WTC11 (cell line): ENCODE results near the gene DEXI. TPM values are rescaled to one million over a fixed set of nuclear protein-coding genes. Genes with fewer than 3 reads are reported as not detected.

Source experiments
- ATAC-seq: fragments of 200-7000 bp; cut with Tn5 transposase; 2 replicates; pipeline ENCODE4 v1.10.0; 2021; ENCODE audit warnings: mild to moderate bottlenecking, moderate library complexity
- CTCF ChIA-PET: fragments of 300-600 bp; sonication (Branson Sonifier 250); formaldehyde crosslinking; loops from one replicate; lab custom pipeline; 2021; ENCODE audit warnings: antibody characterized with exemption; lab: Charles Lee
- POLR2A ChIA-PET: fragments of 350-600 bp; sonication (Branson Sonifier 250); formaldehyde crosslinking; loops from one replicate; lab custom pipeline; 2021; ENCODE audit warnings: antibody characterized with exemption; lab: Charles Lee
- DNase-seq: peaks from one replicate; pipeline ENCODE4 v3.0.0; 2021; ENCODE audit warnings: low spot score
- H3K27ac Mint-ChIP-seq: 2 replicates; pipeline ENCODE4 v1.8.0; 2021; ENCODE audit warnings: mixed read lengths
- H3K27me3 Mint-ChIP-seq: 2 replicates; pipeline ENCODE4 v1.8.0; 2021; ENCODE audit warnings: low read depth, mild to moderate bottlenecking, moderate library complexity, mixed read lengths
- H3K36me3 Mint-ChIP-seq: 2 replicates; pipeline ENCODE4 v1.8.0; 2021; ENCODE audit warnings: mixed read lengths
- H3K4me1 Mint-ChIP-seq: 2 replicates; pipeline ENCODE4 v1.8.0; 2022; ENCODE audit warnings: mixed read lengths
- H3K4me3 Mint-ChIP-seq: 2 replicates; pipeline ENCODE4 v1.8.0; 2021; ENCODE audit warnings: mild to moderate bottlenecking, moderate library complexity, mixed read lengths
- H3K9me3 Mint-ChIP-seq: 2 replicates; pipeline ENCODE4 v1.8.0; 2021; ENCODE audit warnings: mixed read lengths
- CREB1 ChIP-seq: sonication (generic); formaldehyde crosslinking; IDR thresholded peaks from 2 replicates; pipeline ENCODE4 v1.8.0; 2023; ENCODE audit warnings: mild to moderate bottlenecking, missing genetic modification reagents
- CREM ChIP-seq: sonication (generic); formaldehyde crosslinking; IDR thresholded peaks from 2 replicates; pipeline ENCODE4 v1.8.1; 2022; ENCODE audit warnings: mild to moderate bottlenecking, missing genetic modification reagents, moderate library complexity
- FOXJ3 ChIP-seq: sonication (generic); formaldehyde crosslinking; IDR thresholded peaks from 2 replicates; pipeline ENCODE4 v1.9.0; 2021; ENCODE audit warnings: missing genetic modification reagents, mild to moderate bottlenecking, borderline replicate concordance
- KAT7 ChIP-seq: sonication (generic); formaldehyde crosslinking; IDR thresholded peaks from 2 replicates; pipeline ENCODE4 v1.8.1; 2023; ENCODE audit warnings: missing genetic modification reagents, mild to moderate bottlenecking, borderline replicate concordance
- NFATC4 ChIP-seq: fragments of 250-450 bp; sonication (Bioruptor Pico); IDR thresholded peaks from 2 replicates; pipeline ENCODE4 v1.9.0; 2021; ENCODE audit warnings: mild to moderate bottlenecking
- NR2C2 ChIP-seq: sonication (generic); formaldehyde crosslinking; IDR thresholded peaks from 2 replicates; pipeline ENCODE4 v1.8.0; 2022; ENCODE audit warnings: mild to moderate bottlenecking, missing genetic modification reagents
- SMAD4 ChIP-seq: sonication (generic); formaldehyde crosslinking; IDR thresholded peaks from 2 replicates; pipeline ENCODE4 v1.8.0; 2022; ENCODE audit warnings: mild to moderate bottlenecking, missing genetic modification reagents
- TEAD1 ChIP-seq: sonication (generic); formaldehyde crosslinking; IDR thresholded peaks from 2 replicates; pipeline ENCODE4 v1.8.0; 2022; ENCODE audit warnings: mild to moderate bottlenecking, missing genetic modification reagents
- ZNF219 ChIP-seq: sonication (generic); formaldehyde crosslinking; IDR thresholded peaks from 2 replicates; pipeline ENCODE4 v1.8.0; 2023; ENCODE audit warnings: missing genetic modification reagents, mild to moderate bottlenecking, borderline replicate concordance
- ZNF423 ChIP-seq: fragments of 250-450 bp; sonication (Bioruptor Pico); IDR thresholded peaks from 2 replicates; pipeline ENCODE4 v2.1.2; 2022; ENCODE audit warnings: mild to moderate bottlenecking, moderate library complexity
- total RNA-seq: library from RNA; stranded (reverse); gene quantifications from 3 replicates; pipeline ENCODE4 v1.2.3, GENCODE V29; 2021
- TF ChIP-seq, protein P1 (sequence below): fragments of 200-600 bp; IDR thresholded peaks from 2 replicates; pipeline ENCODE4 v1.8.0; 2022; ENCODE audit warnings: antibody characterized with exemption
- TF ChIP-seq, protein P2 (sequence below): fragments of 250-450 bp; sonication (Bioruptor Pico); IDR thresholded peaks from 2 replicates; pipeline ENCODE4 v1.9.0; 2021; ENCODE audit warnings: moderate library complexity, mild to moderate bottlenecking, inconsistent platforms, borderline replicate concordance
- TF ChIP-seq, protein P3 (sequence below): fragments of 250-450 bp; sonication (Bioruptor Pico); IDR thresholded peaks from 2 replicates; pipeline ENCODE4 v1.8.0; 2021; ENCODE audit warnings: mild to moderate bottlenecking
- TF ChIP-seq, protein P4 (sequence below): sonication (generic); formaldehyde crosslinking; IDR thresholded peaks from 2 replicates; pipeline ENCODE4 v1.8.1; 2023; ENCODE audit warnings: mild to moderate bottlenecking, missing genetic modification reagents, borderline replicate concordance
- TF ChIP-seq, protein P5 (sequence below): sonication (generic); formaldehyde crosslinking; conservative IDR thresholded peaks from 2 replicates; pipeline ENCODE4 v1.8.1; 2022; ENCODE audit warnings: mild to moderate bottlenecking, missing genetic modification reagents
- TF ChIP-seq, protein P6 (sequence below): sonication (generic); formaldehyde crosslinking; IDR thresholded peaks from 2 replicates; pipeline ENCODE4 v1.8.0; 2022; ENCODE audit warnings: mild to moderate bottlenecking, missing genetic modification reagents

The DEXI gene
- total RNA-seq, 1 experiment from 2014 or later: 33.7 TPM

DNA sequence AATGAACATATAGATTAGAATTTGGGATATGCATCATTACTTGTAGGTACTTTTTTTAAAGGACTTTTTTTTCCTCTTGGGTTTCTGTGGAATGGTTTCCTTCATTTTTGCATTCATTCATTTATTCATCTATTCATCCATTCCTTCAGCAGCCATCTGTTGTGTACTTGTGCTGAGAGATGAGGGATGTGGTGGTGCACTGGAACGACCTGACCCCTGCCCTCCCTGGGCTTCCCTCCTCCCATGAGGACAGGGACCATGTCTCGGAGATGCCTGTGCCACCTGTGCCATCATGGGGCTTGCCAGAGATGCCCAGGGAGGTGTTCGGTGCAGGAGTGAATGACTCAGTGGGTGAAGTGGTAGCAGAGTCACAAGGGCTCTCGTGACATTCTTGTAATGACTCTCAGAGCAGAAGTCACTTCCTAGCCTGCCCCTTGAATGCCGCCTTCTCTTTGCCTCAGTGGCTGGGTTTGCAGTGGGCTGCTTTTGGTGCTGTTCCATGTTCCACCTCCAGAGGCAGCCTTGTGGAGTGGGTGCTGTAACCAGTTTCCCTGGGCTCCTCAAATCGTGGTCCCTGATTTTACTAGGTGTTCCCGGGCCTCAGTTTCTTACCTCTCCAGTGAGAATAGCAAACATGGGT is 46.0 kb upstream of the DEXI start:
- Mint-ChIP-seq H3K27me3 (no peaks in the 10 kb centered on the region), H3K4me3 (no peak overlapping the region), H3K4me1 (peaks cover 5% of the 10 kb centered on the region; the same call in 1 of the 2 replicates)
- POLR2A ChIA-PET: no interaction called here
- DNase-seq: peak; percentile 54
- TF ChIP-seq, protein P1, sequence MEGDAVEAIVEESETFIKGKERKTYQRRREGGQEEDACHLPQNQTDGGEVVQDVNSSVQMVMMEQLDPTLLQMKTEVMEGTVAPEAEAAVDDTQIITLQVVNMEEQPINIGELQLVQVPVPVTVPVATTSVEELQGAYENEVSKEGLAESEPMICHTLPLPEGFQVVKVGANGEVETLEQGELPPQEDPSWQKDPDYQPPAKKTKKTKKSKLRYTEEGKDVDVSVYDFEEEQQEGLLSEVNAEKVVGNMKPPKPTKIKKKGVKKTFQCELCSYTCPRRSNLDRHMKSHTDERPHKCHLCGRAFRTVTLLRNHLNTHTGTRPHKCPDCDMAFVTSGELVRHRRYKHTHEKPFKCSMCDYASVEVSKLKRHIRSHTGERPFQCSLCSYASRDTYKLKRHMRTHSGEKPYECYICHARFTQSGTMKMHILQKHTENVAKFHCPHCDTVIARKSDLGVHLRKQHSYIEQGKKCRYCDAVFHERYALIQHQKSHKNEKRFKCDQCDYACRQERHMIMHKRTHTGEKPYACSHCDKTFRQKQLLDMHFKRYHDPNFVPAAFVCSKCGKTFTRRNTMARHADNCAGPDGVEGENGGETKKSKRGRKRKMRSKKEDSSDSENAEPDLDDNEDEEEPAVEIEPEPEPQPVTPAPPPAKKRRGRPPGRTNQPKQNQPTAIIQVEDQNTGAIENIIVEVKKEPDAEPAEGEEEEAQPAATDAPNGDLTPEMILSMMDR: peak; percentile 36
- TF ChIP-seq SMAD4 (CRISPR knock-in tag): no peak
- TF ChIP-seq, all 79 proteins: peak for 1
- Mint-ChIP-seq H3K9me3 (peaks cover 4% of the 10 kb centered on the region; the same call in 1 of the 2 replicates), H3K27ac (no peak overlapping the region), H3K36me3 (peaks cover 8% of the 10 kb centered on the region)
- peak; percentile 88 for ATAC-seq
- CTCF ChIA-PET: interaction anchor here (1.3 kb wide), 1 partner anchor 21 kb away, joined by 3 read pairs; no protein-coding TSS in a partner anchor

DNA sequence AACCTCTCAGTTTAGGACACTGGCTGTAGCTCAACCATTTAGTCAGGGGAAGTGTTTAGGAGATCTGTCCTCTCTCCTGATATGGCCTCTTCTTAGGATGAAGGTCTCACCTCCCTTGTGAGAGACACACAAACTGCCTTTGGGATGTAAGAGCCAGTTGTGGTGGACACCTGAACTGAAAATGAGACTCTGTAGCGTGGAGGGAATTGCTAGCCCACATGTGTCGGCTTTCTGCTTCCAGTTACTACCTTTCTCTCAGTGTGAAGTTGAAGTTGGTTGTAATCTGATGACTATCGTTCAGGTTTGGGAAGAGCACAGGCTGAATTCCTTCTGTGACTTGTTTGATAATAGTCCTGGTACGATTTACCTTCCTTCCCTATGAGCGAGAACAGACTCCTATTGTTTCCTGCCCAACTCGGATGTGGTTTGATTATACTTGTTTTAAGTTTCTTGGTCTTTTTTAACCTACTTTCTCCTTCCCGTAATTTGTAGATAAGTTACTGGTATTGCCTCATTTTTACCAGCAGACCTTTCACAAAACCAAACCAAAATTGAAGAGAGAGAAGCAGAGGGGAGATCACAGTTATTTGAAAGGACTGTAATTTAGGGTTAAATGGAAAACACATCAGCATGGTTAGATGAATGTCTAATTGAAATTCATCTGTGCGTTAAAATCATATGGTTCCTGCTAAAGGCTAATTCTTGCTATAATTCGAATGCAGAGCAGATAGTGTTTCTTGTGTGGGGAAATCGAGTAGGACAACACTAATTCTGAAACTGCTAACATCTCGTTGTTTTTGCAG is 45.3 kb upstream of the DEXI start:
- ChIA-PET POLR2A (no interaction called here), CTCF (interaction anchor here (1.0 kb wide), 1 partner anchor 384 kb away, joined by 3 read pairs; no protein-coding TSS in a partner anchor)
- Mint-ChIP-seq H3K36me3 (peaks cover 8% of the 10 kb centered on the region), H3K4me1 (peaks cover under 1% of the 10 kb centered on the region; the same call in 1 of the 2 replicates), H3K4me3 (no peak overlapping the region), H3K27ac (no peak overlapping the region), H3K27me3 (no peaks in the 10 kb centered on the region), H3K9me3 (peaks cover 4% of the 10 kb centered on the region; the same call in 1 of the 2 replicates)
- ATAC-seq: no peak
- TF ChIP-seq, protein P2, sequence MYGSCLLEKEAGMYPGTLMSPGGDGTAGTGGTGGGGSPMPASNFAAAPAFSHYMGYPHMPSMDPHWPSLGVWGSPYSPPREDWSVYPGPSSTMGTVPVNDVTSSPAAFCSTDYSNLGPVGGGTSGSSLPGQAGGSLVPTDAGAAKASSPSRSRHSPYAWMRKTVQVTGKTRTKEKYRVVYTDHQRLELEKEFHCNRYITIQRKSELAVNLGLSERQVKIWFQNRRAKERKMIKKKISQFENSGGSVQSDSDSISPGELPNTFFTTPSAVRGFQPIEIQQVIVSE (CRISPR knock-in tag): no peak
- TF ChIP-seq, protein P3, sequence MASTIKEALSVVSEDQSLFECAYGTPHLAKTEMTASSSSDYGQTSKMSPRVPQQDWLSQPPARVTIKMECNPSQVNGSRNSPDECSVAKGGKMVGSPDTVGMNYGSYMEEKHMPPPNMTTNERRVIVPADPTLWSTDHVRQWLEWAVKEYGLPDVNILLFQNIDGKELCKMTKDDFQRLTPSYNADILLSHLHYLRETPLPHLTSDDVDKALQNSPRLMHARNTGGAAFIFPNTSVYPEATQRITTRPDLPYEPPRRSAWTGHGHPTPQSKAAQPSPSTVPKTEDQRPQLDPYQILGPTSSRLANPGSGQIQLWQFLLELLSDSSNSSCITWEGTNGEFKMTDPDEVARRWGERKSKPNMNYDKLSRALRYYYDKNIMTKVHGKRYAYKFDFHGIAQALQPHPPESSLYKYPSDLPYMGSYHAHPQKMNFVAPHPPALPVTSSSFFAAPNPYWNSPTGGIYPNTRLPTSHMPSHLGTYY (CRISPR knock-in tag): no peak
- TF ChIP-seq, protein P4, sequence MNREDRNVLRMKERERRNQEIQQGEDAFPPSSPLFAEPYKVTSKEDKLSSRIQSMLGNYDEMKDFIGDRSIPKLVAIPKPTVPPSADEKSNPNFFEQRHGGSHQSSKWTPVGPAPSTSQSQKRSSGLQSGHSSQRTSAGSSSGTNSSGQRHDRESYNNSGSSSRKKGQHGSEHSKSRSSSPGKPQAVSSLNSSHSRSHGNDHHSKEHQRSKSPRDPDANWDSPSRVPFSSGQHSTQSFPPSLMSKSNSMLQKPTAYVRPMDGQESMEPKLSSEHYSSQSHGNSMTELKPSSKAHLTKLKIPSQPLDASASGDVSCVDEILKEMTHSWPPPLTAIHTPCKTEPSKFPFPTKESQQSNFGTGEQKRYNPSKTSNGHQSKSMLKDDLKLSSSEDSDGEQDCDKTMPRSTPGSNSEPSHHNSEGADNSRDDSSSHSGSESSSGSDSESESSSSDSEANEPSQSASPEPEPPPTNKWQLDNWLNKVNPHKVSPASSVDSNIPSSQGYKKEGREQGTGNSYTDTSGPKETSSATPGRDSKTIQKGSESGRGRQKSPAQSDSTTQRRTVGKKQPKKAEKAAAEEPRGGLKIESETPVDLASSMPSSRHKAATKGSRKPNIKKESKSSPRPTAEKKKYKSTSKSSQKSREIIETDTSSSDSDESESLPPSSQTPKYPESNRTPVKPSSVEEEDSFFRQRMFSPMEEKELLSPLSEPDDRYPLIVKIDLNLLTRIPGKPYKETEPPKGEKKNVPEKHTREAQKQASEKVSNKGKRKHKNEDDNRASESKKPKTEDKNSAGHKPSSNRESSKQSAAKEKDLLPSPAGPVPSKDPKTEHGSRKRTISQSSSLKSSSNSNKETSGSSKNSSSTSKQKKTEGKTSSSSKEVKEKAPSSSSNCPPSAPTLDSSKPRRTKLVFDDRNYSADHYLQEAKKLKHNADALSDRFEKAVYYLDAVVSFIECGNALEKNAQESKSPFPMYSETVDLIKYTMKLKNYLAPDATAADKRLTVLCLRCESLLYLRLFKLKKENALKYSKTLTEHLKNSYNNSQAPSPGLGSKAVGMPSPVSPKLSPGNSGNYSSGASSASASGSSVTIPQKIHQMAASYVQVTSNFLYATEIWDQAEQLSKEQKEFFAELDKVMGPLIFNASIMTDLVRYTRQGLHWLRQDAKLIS (CRISPR knock-in tag): no peak
- TF ChIP-seq CREM (CRISPR knock-in tag) (no peak), TEAD1 (CRISPR knock-in tag) (no peak), NFATC4 (CRISPR knock-in tag) (no peak), NR2C2 (no peak), KAT7 (CRISPR knock-in tag) (no peak)
- TF ChIP-seq, protein P5, sequence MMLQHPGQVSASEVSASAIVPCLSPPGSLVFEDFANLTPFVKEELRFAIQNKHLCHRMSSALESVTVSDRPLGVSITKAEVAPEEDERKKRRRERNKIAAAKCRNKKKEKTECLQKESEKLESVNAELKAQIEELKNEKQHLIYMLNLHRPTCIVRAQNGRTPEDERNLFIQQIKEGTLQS (CRISPR knock-in tag): no peak
- no peak for DNase-seq

DNA sequence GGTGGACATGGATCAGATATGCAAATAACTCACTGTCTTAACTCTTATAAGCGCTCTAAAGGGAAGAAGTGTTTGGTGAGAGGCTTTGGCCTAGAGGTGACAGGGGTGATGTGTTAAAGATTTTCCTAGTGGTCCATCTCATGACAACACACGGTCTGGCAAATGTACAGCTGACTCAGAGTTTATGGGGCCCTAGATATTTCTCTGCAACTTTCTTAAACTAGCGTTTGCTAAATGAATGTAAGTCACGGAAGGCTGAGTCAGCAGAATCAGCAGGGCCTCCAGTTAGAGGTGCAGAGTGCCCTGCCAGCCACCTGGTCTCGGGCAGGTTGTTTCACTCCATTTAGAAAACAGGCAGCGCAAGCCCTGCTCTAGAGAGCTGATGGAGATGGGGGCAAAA is 42.2 kb upstream of the DEXI start:
- ATAC-seq: no peak
- no peak overlapping the region for H3K27ac Mint-ChIP-seq
- POLR2A ChIA-PET: no interaction called here
- no peaks in the 10 kb centered on the region for H3K27me3 Mint-ChIP-seq
- no peaks in the 10 kb centered on the region for H3K9me3 Mint-ChIP-seq
- H3K36me3 Mint-ChIP-seq: no peaks in the 10 kb centered on the region; the same call in 1 of the 2 replicates
- CTCF ChIA-PET: interaction anchor here (1.3 to 2.3 kb wide), 3 partner anchors 21 to 421 kb away, joined by 5 to 10 read pairs (median 6); no protein-coding TSS in a partner anchor
- DNase-seq: no peak
- H3K4me3 Mint-ChIP-seq: no peak overlapping the region
- H3K4me1 Mint-ChIP-seq: 0 out of 2 replicates have a peak, but pooled peaks cover 10% of the 10 kb centered on the region
- TF ChIP-seq CREB1 (no peak), FOXJ3 (CRISPR knock-in tag) (no peak), ZNF219 (CRISPR knock-in tag) (no peak), NR2C2 (no peak), ZNF423 (CRISPR knock-in tag) (no peak)
- TF ChIP-seq, protein P1: no peak
- TF ChIP-seq, protein P6, sequence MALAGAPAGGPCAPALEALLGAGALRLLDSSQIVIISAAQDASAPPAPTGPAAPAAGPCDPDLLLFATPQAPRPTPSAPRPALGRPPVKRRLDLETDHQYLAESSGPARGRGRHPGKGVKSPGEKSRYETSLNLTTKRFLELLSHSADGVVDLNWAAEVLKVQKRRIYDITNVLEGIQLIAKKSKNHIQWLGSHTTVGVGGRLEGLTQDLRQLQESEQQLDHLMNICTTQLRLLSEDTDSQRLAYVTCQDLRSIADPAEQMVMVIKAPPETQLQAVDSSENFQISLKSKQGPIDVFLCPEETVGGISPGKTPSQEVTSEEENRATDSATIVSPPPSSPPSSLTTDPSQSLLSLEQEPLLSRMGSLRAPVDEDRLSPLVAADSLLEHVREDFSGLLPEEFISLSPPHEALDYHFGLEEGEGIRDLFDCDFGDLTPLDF (CRISPR knock-in tag): no peak
- TF ChIP-seq, protein P2 (CRISPR knock-in tag): no peak
